Keratinocyte (primary cell): Measurements from ENCODE around the gene NYNRIN. TPM values are rescaled to one million over a fixed set of nuclear protein-coding genes. Genes with fewer than 3 reads are reported as not detected.

Experiments
- DNase-seq: peaks from one replicate; pipeline ENCODE4 v3.0.0-alpha.2; 2011; ENCODE audit warnings: low read depth, missing footprints, low spot score
- FAIRE-seq: peaks from 2 replicates; lab custom pipeline; 2011; peaks lifted over from hg19 to GRCh38; lab: Jason Lieb, UNC
- H2AFZ ChIP-seq: 2 replicates; pipeline ENCODE4 v1.6.0; 2012; ENCODE audit warnings: low read length, control low read depth, inconsistent platforms; ENCODE audit not compliant: control insufficient read depth
- H3K27ac ChIP-seq: 2 replicates; pipeline ENCODE4 v1.5.1; 2011; ENCODE audit warnings: low read length; ENCODE audit not compliant: control insufficient read depth, insufficient read depth
- H3K27me3 ChIP-seq: 3 replicates; pipeline ENCODE4 v1.6.0; 2011; ENCODE audit warnings: low read length; ENCODE audit not compliant: control insufficient read depth, insufficient read depth; ENCODE audit errors: extremely low read depth
- H3K36me3 ChIP-seq, 2 experiments: 2 replicates in 1 of 2; 3 replicates in 1 of 2; pipeline ENCODE4 v1.5.1; 2011; ENCODE audit warnings: low read length in 2 of 2, mild to moderate bottlenecking in 1 of 2; ENCODE audit not compliant: control insufficient read depth in 2 of 2, insufficient read depth in 2 of 2; ENCODE audit errors: extremely low read depth in 1 of 2
- H3K4me1 ChIP-seq: 3 replicates; pipeline ENCODE4 v1.5.1; 2011; ENCODE audit warnings: low read length; ENCODE audit not compliant: control insufficient read depth, insufficient read depth; ENCODE audit errors: extremely low read depth
- H3K4me2 ChIP-seq: 3 replicates; pipeline ENCODE4 v1.6.0; 2011; ENCODE audit warnings: low read depth, low read length; ENCODE audit not compliant: control insufficient read depth, insufficient read depth; ENCODE audit errors: extremely low read depth
- H3K4me3 ChIP-seq, 3 experiments: fragments of 200-600 bp in 1 of 3; sonication (generic) in 1 of 3; 2 replicates in 2 of 3; 3 replicates in 1 of 3; pipeline ENCODE4 v1.5.1; 2011 to 2016; ENCODE audit warnings: low read length in 3 of 3, mild to moderate bottlenecking in 3 of 3, control low read depth in 2 of 3, inconsistent platforms in 1 of 3, low read depth in 1 of 3, mixed read lengths in 1 of 3, mixed run types in 1 of 3, moderate library complexity in 1 of 3; ENCODE audit not compliant: control insufficient read depth in 2 of 3, insufficient read depth in 2 of 3; ENCODE audit errors: extremely low read depth in 1 of 3
- H3K79me2 ChIP-seq: 2 replicates; pipeline ENCODE4 v1.6.0; 2012; ENCODE audit warnings: low read length; ENCODE audit not compliant: control insufficient read depth, insufficient read depth
- H3K9ac ChIP-seq: 3 replicates; pipeline ENCODE4 v1.6.0; 2011; ENCODE audit warnings: low read length; ENCODE audit not compliant: control insufficient read depth, insufficient read depth; ENCODE audit errors: extremely low read depth
- H3K9me1 ChIP-seq: 3 replicates; pipeline ENCODE4 v1.6.0; 2011; ENCODE audit warnings: low read length; ENCODE audit not compliant: control insufficient read depth, insufficient read depth; ENCODE audit errors: extremely low read depth
- H3K9me3 ChIP-seq: 2 replicates; pipeline ENCODE4 v1.5.1; 2012; ENCODE audit warnings: low read depth, low read length; ENCODE audit not compliant: control insufficient read depth
- H4K20me1 ChIP-seq: 3 replicates; pipeline ENCODE4 v1.6.0; 2011; ENCODE audit warnings: low read length; ENCODE audit not compliant: control insufficient read depth, insufficient read depth; ENCODE audit errors: extremely low read depth
- EZH2 ChIP-seq: IDR thresholded peaks from one replicate; pipeline ENCODE4 v1.6.1; 2012; ENCODE audit warnings: inconsistent platforms, mild to moderate bottlenecking, low read length, moderate library complexity
- dilution Hi-C: fragments of 300-500 bp; cut with MboI; formaldehyde crosslinking; loops from one replicate; pipeline ENCODE4 v1.7.0; 2020; ENCODE audit warnings: low sequenced_read_pairs; ENCODE audit not compliant: extremely low pct_ligation_motif_present
- polyA plus RNA-seq, 5 experiments: library from polyadenylated mRNA; depleted of rRNA in 3 of 5; stranded (reverse) in 3 of 5; stranded (forward) in 1 of 5; unstranded in 1 of 5; fragments of >200 nt; gene quantifications; 1 replicate in 1 of 5; 2 replicates in 3 of 5; 3 replicates in 1 of 5; pipeline versions ENCODE4 v1.2.1 to v1.2.3, GENCODE V29; 2011 to 2012; ENCODE audit warnings: missing spikeins in 2 of 5, low read depth in 1 of 5, low replicate concordance in 1 of 5
- TF ChIP-seq, protein P1 (sequence below), 3 experiments: IDR thresholded peaks in 1 of 3; conservative IDR thresholded peaks in 1 of 3; optimal IDR thresholded peaks in 1 of 3; 2 replicates in 2 of 3; 3 replicates in 1 of 3; pipeline versions ENCODE3 to v1.5.1; 2011; ENCODE audit warnings: low read length in 3 of 3, mild to moderate bottlenecking in 3 of 3, moderate library complexity in 2 of 3, control low read depth in 1 of 3, inconsistent platforms in 1 of 3; ENCODE audit not compliant: insufficient read depth in 2 of 3; ENCODE audit errors: extremely low read depth in 1 of 3

Gene NYNRIN
- polyA plus RNA-seq, 1 donor (not counting 4 experiments of a cell fraction or from before 2014, with no cell fraction given), result 4.9 TPM

DNA sequence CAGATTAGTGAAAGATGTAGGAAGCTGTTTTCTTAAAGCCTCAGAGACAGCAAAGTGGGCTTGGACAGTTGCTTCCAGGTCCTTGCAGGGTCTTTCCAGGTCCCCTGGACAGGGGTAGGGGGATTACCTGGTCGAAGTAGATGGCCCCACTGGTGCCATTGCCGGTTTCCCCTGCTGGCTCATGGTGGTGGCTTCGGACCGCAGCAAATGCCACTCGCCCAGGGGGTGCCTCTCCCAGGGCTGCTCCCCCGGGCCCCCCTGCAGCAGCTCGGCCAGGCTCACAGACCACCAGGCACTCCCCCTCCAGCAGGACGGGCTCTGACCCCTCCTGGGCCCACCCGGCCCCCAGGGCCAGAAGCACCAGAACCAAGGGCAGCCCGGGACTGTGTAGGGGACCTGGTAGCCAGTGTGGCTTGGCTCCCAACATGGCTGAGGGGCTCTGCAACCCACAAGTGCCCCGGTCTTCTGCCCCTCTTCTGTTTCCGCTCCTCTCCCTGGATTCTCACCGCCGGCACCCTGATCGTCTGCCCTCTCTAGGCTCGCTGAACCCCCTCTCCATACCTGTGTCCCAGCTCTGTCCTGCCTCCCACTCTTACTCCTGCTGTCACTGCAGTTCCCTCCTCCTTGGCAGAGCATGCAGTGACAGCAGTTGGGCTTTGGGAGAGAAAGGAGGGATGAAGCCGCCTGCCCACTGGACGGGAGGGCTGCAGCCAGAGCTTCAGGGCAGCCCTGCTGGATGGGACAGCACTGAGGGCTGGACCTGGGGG, 30.0 kb downstream of the NYNRIN start:
- no peaks in the 10 kb centered on the region for H3K9me3 ChIP-seq
- H3K36me3 ChIP-seq, result peaks cover 9 to 16% of the 10 kb centered on the region in 2 experiments
- peak overlapping the region; percentile 94 for H3K27ac ChIP-seq
- no peaks in the 10 kb centered on the region for H3K9me1 ChIP-seq
- no peak overlapping the region for H3K4me3 ChIP-seq
- no peak overlapping the region for H3K4me2 ChIP-seq
- H3K79me2 ChIP-seq, result peaks cover 25% of the 10 kb centered on the region
- no peak for FAIRE-seq
- peaks cover 52% of the 10 kb centered on the region for H3K4me1 ChIP-seq
- dilution Hi-C loops, result no loop called here
- no peaks in the 10 kb centered on the region for H4K20me1 ChIP-seq
- TF ChIP-seq EZH2, result no peak
- TF ChIP-seq, protein P1, sequence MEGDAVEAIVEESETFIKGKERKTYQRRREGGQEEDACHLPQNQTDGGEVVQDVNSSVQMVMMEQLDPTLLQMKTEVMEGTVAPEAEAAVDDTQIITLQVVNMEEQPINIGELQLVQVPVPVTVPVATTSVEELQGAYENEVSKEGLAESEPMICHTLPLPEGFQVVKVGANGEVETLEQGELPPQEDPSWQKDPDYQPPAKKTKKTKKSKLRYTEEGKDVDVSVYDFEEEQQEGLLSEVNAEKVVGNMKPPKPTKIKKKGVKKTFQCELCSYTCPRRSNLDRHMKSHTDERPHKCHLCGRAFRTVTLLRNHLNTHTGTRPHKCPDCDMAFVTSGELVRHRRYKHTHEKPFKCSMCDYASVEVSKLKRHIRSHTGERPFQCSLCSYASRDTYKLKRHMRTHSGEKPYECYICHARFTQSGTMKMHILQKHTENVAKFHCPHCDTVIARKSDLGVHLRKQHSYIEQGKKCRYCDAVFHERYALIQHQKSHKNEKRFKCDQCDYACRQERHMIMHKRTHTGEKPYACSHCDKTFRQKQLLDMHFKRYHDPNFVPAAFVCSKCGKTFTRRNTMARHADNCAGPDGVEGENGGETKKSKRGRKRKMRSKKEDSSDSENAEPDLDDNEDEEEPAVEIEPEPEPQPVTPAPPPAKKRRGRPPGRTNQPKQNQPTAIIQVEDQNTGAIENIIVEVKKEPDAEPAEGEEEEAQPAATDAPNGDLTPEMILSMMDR (optimal IDR thresholded peaks at IDR 0.05 in 1 of 3, IDR thresholded peaks at IDR 0.05 in 1 of 3, conservative IDR thresholded peaks at IDR 0.05 in 1 of 3; ENCODE audit: extremely low read depth in 1 of 3, insufficient read depth in 2 of 3, low read length in 3 of 3), result no peak
- H3K27me3 ChIP-seq, result no peaks in the 10 kb centered on the region
- no peak overlapping the region for H2AFZ ChIP-seq
- peak overlapping the region; percentile 95 for H3K9ac ChIP-seq
- DNase-seq, result no peak

DNA sequence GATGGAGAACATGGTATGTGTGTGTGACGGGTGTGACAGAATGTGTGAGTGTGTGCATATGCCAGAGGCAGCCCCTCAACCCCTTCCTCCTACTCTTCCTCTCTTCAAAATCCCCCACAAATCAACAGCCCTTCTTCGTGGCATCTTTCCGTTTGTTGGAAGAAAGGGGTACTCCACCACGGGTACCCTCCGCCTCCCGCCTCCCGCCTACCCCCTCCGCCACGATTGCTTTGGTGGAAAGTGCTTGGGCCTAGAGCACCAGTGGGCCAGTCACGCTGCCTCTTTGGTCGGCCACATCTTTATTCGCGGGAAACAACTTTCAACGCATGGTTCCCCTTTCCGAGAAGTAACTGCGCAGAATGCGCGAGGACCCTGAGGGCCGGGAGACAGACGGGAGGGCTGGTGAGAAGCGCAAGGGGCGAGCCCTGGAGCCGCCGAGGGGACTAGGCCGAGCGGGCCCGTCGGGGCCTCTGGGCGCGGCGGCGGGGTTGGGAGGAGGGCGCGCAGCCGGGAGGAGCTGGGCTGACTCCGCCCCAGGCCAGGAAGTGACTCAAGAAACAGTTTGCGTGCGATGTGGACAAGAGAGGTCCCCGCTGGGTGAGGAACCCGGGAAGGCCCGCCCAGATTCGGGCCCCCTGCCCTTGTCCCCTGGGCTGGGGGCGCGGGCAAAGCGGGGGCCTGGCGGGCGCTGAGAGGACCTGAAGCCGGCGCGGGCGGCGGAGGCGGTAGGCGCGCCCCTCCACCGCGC, 30.8 kb downstream of the NYNRIN start, which contains the start of the genes CBLN3 and KHNYN:
Gene CBLN3 (minus strand): TSS at position 274 of the 748 bp plus-strand sequence. CDS start 614 bp downstream, outside the sequence.
Gene KHNYN (plus strand): TSS at position 560 of the 748 bp plus-strand sequence. CDS start 777 bp downstream, outside the sequence.
- DNase-seq, result no peak

More for the DNA sequence above, 30.8 kb downstream of the NYNRIN start, which contains the start of the genes CBLN3 and KHNYN:
- H3K27ac ChIP-seq, result peak within 1 kb of the TSS; percentile 94
- no peaks in the 10 kb centered on the region for H3K27me3 ChIP-seq
- FAIRE-seq, result no peak
- TF ChIP-seq, protein P1 (optimal IDR thresholded peaks at IDR 0.05 in 1 of 3, IDR thresholded peaks at IDR 0.05 in 1 of 3, conservative IDR thresholded peaks at IDR 0.05 in 1 of 3; ENCODE audit: extremely low read depth in 1 of 3, insufficient read depth in 2 of 3, low read length in 3 of 3), result no peak
- TF ChIP-seq EZH2, result no peak
- H3K4me2 ChIP-seq, result peak within 1 kb of the TSS; percentile 94
- H3K9me3 ChIP-seq, result no peaks in the 10 kb centered on the region
- H3K79me2 ChIP-seq, result peaks cover 25% of the 10 kb centered on the region
- peaks cover 52% of the 10 kb centered on the region for H3K4me1 ChIP-seq
- H3K9ac ChIP-seq, result peak within 1 kb of the TSS; percentile 95
- H4K20me1 ChIP-seq, result no peaks in the 10 kb centered on the region
- H3K9me1 ChIP-seq, result no peaks in the 10 kb centered on the region
- dilution Hi-C loops, result no loop called here
- H3K36me3 ChIP-seq, result peaks cover 10 to 21% of the 10 kb centered on the region in 2 experiments
- H2AFZ ChIP-seq, result peak within 1 kb of the TSS; percentile 69
- peak within 1 kb of the TSS; percentile 62 to 96 (median 78) for H3K4me3 ChIP-seq
